Adrenal gland (tissue), 12 donors: ENCODE measurements around the gene RABGAP1L. TPM values are rescaled to one million over a fixed set of nuclear protein-coding genes. Genes with fewer than 3 reads are reported as not detected.

Source experiments
- DNase-seq, 7 donors: peaks; one replicate each; pipeline ENCODE4 v3.0.0-alpha.2; 2019 to 2020
- H3K27ac ChIP-seq, 5 donors: fragments of 200-600 bp; sonication (generic) in 4 of 5; 1 replicate in 3 of 5; 2 replicates in 2 of 5; pipeline versions ENCODE4 v1.5.1 to v1.8.0; 2016 to 2020; ENCODE audit warnings: mild to moderate bottlenecking in 1 of 5
- H3K27me3 ChIP-seq: fragments of 200-600 bp; 2 replicates; pipeline ENCODE4 v1.8.0; 2021
- H3K36me3 ChIP-seq, 2 donors: fragments of 200-600 bp; replicated peaks in 1 of 2; 1 replicate in 1 of 2; 2 replicates in 1 of 2; pipeline versions ENCODE4 v1.5.1 to v1.8.0; 2018 to 2022
- H3K4me1 ChIP-seq, 2 donors: fragments of 200-600 bp; replicated peaks in 1 of 2; 1 replicate in 1 of 2; 2 replicates in 1 of 2; pipeline versions ENCODE4 v1.5.1 to v1.8.0; 2018 to 2021
- H3K4me3 ChIP-seq, 4 donors: fragments of 200-600 bp; sonication (generic) in 3 of 4; one replicate each; pipeline ENCODE4 v1.5.1; 2016 to 2018
- H3K9me3 ChIP-seq, 3 donors: fragments of 200-600 bp; sonication (generic) in 1 of 3; replicated peaks in 1 of 3; 1 replicate in 2 of 3; 2 replicates in 1 of 3; pipeline versions ENCODE4 v1.5.1 to v1.8.0; 2016 to 2021
- CTCF ChIP-seq, 6 experiments: fragments of 450-650 bp in 4 of 6; fragments of 200-600 bp in 2 of 6; sonication (generic) in 1 of 6; IDR thresholded peaks; 1 replicate in 5 of 6; 2 replicates in 1 of 6; pipeline versions ENCODE4 v1.5.1 to v1.8.0; 2016 to 2021; ENCODE audit warnings: antibody characterized with exemption in 6 of 6, mild to moderate bottlenecking in 2 of 6, moderate library complexity in 1 of 6
- POLR2A ChIP-seq, 2 donors: fragments of 450-650 bp; IDR thresholded peaks; one replicate each; pipeline ENCODE4 v1.6.1; 2017; ENCODE audit warnings: antibody characterized with exemption in 2 of 2, mild to moderate bottlenecking in 2 of 2, moderate library complexity in 1 of 2
- WGBS, 4 donors: extraction: QIAGEN DNeasy Blood & Tissue Kit in 2 of 4; methylation state at CpG; one replicate each; pipeline versions ENCODE4 v1.1.5 to v1.1.7; 2013 to 2017; 5-methylcytosine and 5-hydroxymethylcytosine counted together
- intact Hi-C, 2 donors: fragments of 100-400 bp; cut with DNase I; formaldehyde crosslinking; loops; one replicate each; pipeline versions ENCODE4 v1.14.1 to v1.15.0; 2022 to 2023
- polyA plus RNA-seq, 3 donors: library from polyadenylated mRNA; stranded (reverse); fragments of 200-250 nt in 2 of 3; fragments of 350-450 nt in 1 of 3; fragmentation: Illumina TruSeq in 1 of 3; extraction: RNeasy Lipid Tissue Mini Kit (QIAGEN cat#74804) in 1 of 3; gene quantifications; one replicate each; pipeline ENCODE4 v1.2.3, GENCODE V29; 2013 to 2014
- total RNA-seq, 9 donors: library from RNA; depleted of rRNA in 4 of 9; stranded (reverse); fragments of >200 nt in 4 of 9; fragments of 120-200 nt in 1 of 9; fragmentation: NEBNext Ultra II Directional in 1 of 9; extraction: Animal tissue kit (Norgen Biotek cat#: 25700) in 1 of 9; gene quantifications; one replicate each; pipeline versions ENCODE4 v1.1.0 to v1.2.4, GENCODE V29; 2013 to 2023
- donor health status: healthy with polysubstance abuse.
- donor health status: Bipolar disorder and iron deficiency.
- donor health status: DM: yes; HTN: yes; CAD: no.
- donor health status: DM: no; HTN: no; CAD: no.
- donor health status: DM: no; HTN: no; CAD: no.
- donor health status: DM: yes; HTN: yes; CAD: no.

RABGAP1L gene
- total and polyA plus RNA-seq, 12 donors: 10.4 to 29.9 (median 19.7) TPM

- Histone ChIP-seq H3K27ac (no peak overlapping the region), H3K4me3 (no peak overlapping the region), H3K4me1 (no peaks in the 10 kb centered on the region), H3K27me3 (no peaks in the 10 kb centered on the region), H3K9me3 (no peaks in the 10 kb centered on the region), H3K36me3 (no peaks in the 10 kb centered on the region)
- intact Hi-C loops: no loop called here
- WGBS, 4 donors: 93 to 96% (median 94%) methylated on average over 2 of the region's 2 CpGs
- TF ChIP-seq CTCF (IDR thresholded peaks at IDR 0.05): no peak
- TF ChIP-seq POLR2A (IDR thresholded peaks at IDR 0.05): no peak
- no peak for DNase-seq
Observed at GRCh38 chr1:174777262-174777661, 617.9 kb downstream of the RABGAP1L start.

- H3K4me3 ChIP-seq: no peak overlapping the region
- H3K4me1 ChIP-seq: no peaks in the 10 kb centered on the region
- H3K27me3 ChIP-seq: no peaks in the 10 kb centered on the region
- no peak for DNase-seq
- intact Hi-C loops: no loop called here
- no peaks in the 10 kb centered on the region for H3K36me3 ChIP-seq
- H3K27ac ChIP-seq: no peak overlapping the region
- no peaks in the 10 kb centered on the region for H3K9me3 ChIP-seq
- WGBS, 4 donors: 89 to 94% (median 92%) methylated on average over 6 of the region's 6 CpGs
- no peak for TF ChIP-seq POLR2A (IDR thresholded peaks at IDR 0.05)
- no peak for TF ChIP-seq CTCF (IDR thresholded peaks at IDR 0.05)
Observed at GRCh38 chr1:174785510-174785909, 626.2 kb downstream of the RABGAP1L start.

GRCh38 chr1:174786358-174786757 lies 627.0 kb downstream of the RABGAP1L start:
- no peaks in the 10 kb centered on the region for H3K9me3 ChIP-seq
- H3K4me1 ChIP-seq: no peaks in the 10 kb centered on the region
- no peaks in the 10 kb centered on the region for H3K27me3 ChIP-seq
- no peak for TF ChIP-seq POLR2A (IDR thresholded peaks at IDR 0.05)
- no peak for TF ChIP-seq CTCF (IDR thresholded peaks at IDR 0.05)
- H3K36me3 ChIP-seq: no peaks in the 10 kb centered on the region
- H3K27ac ChIP-seq: no peak overlapping the region
- 55 to 61% (median 57%) methylated on average over 2 of the region's 2 CpGs for WGBS, 4 donors
- no peak for DNase-seq
- H3K4me3 ChIP-seq: no peak overlapping the region
- intact Hi-C loops: no loop called here

GRCh38 chr1:174786760-174787159 lies 627.4 kb downstream of the RABGAP1L start:
- no peak for TF ChIP-seq CTCF (IDR thresholded peaks at IDR 0.05)
- no peak for TF ChIP-seq POLR2A (IDR thresholded peaks at IDR 0.05)
- H3K36me3 ChIP-seq: no peaks in the 10 kb centered on the region
- 83 to 90% (median 84%) methylated on average over 4 of the region's 4 CpGs for WGBS, 4 donors
- H3K9me3 ChIP-seq: no peaks in the 10 kb centered on the region
- no peaks in the 10 kb centered on the region for H3K4me1 ChIP-seq
- no peak overlapping the region for H3K4me3 ChIP-seq
- no peak overlapping the region for H3K27ac ChIP-seq
- intact Hi-C loops: no loop called here
- DNase-seq: no peak
- H3K27me3 ChIP-seq: no peaks in the 10 kb centered on the region
